Tibial nerve (tissue), 4 donors: ENCODE results near the gene ZNF519. TPM values are rescaled to one million over a fixed set of nuclear protein-coding genes. Genes with fewer than 3 reads are reported as not detected.
A peak's percentile ranks its signal among the peaks of the same experiment; 100 is the strongest.
"Not testable (repeated sequence)": the region's sequence is repeated elsewhere in the genome, so short reads cannot be mapped to it uniquely, and the experiment has no call there.

Source experiments
- DNase-seq, 2 donors: peaks; one replicate each; pipeline ENCODE4 v3.0.0-alpha.2; 2019; ENCODE audit warnings: low spot score in 2 of 2
- H3K27ac ChIP-seq, 4 donors: fragments of 200-600 bp; sonication (generic) in 3 of 4; one replicate each; pipeline ENCODE4 v1.5.1; 2017 to 2019; ENCODE audit warnings: mild to moderate bottlenecking in 1 of 4
- H3K27me3 ChIP-seq, 2 donors: fragments of 200-600 bp; sonication (generic) in 1 of 2; one replicate each; pipeline versions ENCODE4 v1.5.1 to v1.6.0; 2017 to 2019
- H3K36me3 ChIP-seq, 3 donors: fragments of 200-600 bp; sonication (generic); one replicate each; pipeline ENCODE4 v1.5.1; 2018 to 2019
- H3K4me1 ChIP-seq, 4 donors: fragments of 200-600 bp; sonication (generic) in 3 of 4; one replicate each; pipeline ENCODE4 v1.5.1; 2017 to 2019
- H3K4me3 ChIP-seq, 4 donors: fragments of 200-600 bp; sonication (generic) in 3 of 4; one replicate each; pipeline ENCODE4 v1.5.1; 2017 to 2019; ENCODE audit warnings: mild to moderate bottlenecking in 1 of 4, moderate library complexity in 1 of 4
- H3K9me3 ChIP-seq, 4 donors: fragments of 200-600 bp; sonication (generic) in 3 of 4; one replicate each; pipeline ENCODE4 v1.5.1; 2017 to 2019
- EP300 ChIP-seq, 2 donors: sonication (generic); formaldehyde crosslinking; IDR thresholded peaks; one replicate each; pipeline ENCODE4 v1.6.1; 2017; ENCODE audit warnings: antibody characterized with exemption in 2 of 2, mild to moderate bottlenecking in 1 of 2
- POLR2A ChIP-seq, 2 donors: fragments of 450-650 bp; IDR thresholded peaks; one replicate each; pipeline ENCODE4 v1.6.1; 2017; ENCODE audit warnings: antibody characterized with exemption in 2 of 2, mild to moderate bottlenecking in 2 of 2, moderate library complexity in 2 of 2
- WGBS, 2 donors: methylation state at CpG; one replicate each; pipeline ENCODE4 v1.1.5; 2018; 5-methylcytosine and 5-hydroxymethylcytosine counted together
- total RNA-seq, 4 donors: library from RNA; depleted of rRNA; stranded (reverse); fragments of >200 nt; gene quantifications; one replicate each; pipeline ENCODE4 v1.1.0, GENCODE V29; 2016
- TF ChIP-seq, protein P1 (sequence below), 5 experiments: fragments of 200-600 bp in 3 of 5; fragments of 450-650 bp in 2 of 5; sonication (generic) in 3 of 5; IDR thresholded peaks; one replicate each; pipeline ENCODE4 v1.5.1; 2016 to 2019; ENCODE audit warnings: antibody characterized with exemption in 5 of 5, mild to moderate bottlenecking in 3 of 5, moderate library complexity in 2 of 5

The ZNF519 gene
- total RNA-seq, result 10 to 100 TPM in 2 of 4 donors, 1 to 10 TPM in 2; 3.0 to 11.4 (median 9.5) TPM

- not testable (repeated sequence) for H3K36me3 ChIP-seq, H3K27me3 ChIP-seq, H3K9me3 ChIP-seq
- peak; percentile 89 to 93 for DNase-seq
- peak within 1 kb of the TSS; percentile 38 to 68 (median 64) for H3K4me3 ChIP-seq
- 0 to 2% methylated on average over 7 to 17 of the region's 20 CpGs for WGBS, 2 donors
- TF ChIP-seq EP300 (IDR thresholded peaks at IDR 0.05), result peak in 1 of 2 donors; percentile 26
- H3K27ac ChIP-seq, result peak within 1 kb of the TSS in 3 of 4 donors; percentile 59 to 79 (median 71)
- H3K4me1 ChIP-seq, result peaks cover 0 to 12% (median 0%) of the 10 kb centered on the region in 4 donors
Measured at GRCh38 chr18:14132271-14132700, at the start of gene ZNF519. Gene ZNF519 (minus strand): TSS chr18:14132435. CDS start chr18:14132277, 158 bp downstream.

DNA sequence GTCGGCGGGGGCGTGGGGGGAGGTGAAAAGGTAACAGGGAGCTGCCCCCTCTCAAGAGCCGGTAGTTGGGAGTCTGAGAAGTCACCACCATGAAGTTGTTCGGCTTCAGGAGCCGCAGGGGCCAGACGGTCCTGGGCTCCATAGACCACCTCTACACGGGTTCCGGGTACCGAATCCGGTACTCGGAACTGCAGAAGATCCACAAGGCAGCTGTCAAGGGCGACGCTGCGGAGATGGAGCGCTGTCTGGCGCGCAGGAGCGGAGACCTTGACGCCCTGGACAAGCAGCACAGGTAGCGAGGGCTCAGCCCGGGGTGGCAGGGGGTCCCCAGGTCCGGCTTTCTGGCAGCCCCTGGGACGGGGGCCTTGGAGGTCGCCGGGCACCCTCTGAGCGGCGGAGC is 47.1 kb upstream of the ZNF519 start:
- Histone ChIP-seq H3K27ac (no peak overlapping the region), H3K36me3 (no peaks in the 10 kb centered on the region), H3K9me3 (no peaks in the 10 kb centered on the region), H3K4me1 (no peaks in the 10 kb centered on the region), H3K4me3 (peak overlapping the region in 3 of 4 donors; percentile 21 to 53 (median 52)), H3K27me3 (no peaks in the 10 kb centered on the region)
- 41 to 47% methylated on average over 16 to 24 of the region's 28 CpGs for WGBS, 2 donors
- no peak for TF ChIP-seq POLR2A (IDR thresholded peaks at IDR 0.05)
- TF ChIP-seq, protein P1, sequence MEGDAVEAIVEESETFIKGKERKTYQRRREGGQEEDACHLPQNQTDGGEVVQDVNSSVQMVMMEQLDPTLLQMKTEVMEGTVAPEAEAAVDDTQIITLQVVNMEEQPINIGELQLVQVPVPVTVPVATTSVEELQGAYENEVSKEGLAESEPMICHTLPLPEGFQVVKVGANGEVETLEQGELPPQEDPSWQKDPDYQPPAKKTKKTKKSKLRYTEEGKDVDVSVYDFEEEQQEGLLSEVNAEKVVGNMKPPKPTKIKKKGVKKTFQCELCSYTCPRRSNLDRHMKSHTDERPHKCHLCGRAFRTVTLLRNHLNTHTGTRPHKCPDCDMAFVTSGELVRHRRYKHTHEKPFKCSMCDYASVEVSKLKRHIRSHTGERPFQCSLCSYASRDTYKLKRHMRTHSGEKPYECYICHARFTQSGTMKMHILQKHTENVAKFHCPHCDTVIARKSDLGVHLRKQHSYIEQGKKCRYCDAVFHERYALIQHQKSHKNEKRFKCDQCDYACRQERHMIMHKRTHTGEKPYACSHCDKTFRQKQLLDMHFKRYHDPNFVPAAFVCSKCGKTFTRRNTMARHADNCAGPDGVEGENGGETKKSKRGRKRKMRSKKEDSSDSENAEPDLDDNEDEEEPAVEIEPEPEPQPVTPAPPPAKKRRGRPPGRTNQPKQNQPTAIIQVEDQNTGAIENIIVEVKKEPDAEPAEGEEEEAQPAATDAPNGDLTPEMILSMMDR (IDR thresholded peaks at IDR 0.05), result no peak
- no peak for TF ChIP-seq EP300 (IDR thresholded peaks at IDR 0.05)
- no peak for DNase-seq

GRCh38 chr18:14178321-14179196 is 46.3 kb upstream of the ZNF519 start:
- not testable (repeated sequence) for H3K36me3 ChIP-seq, H3K27ac ChIP-seq, DNase-seq, H3K4me1 ChIP-seq, H3K9me3 ChIP-seq, H3K27me3 ChIP-seq
- 45 to 81% methylated on average over 19 to 57 of the region's 61 CpGs for WGBS, 2 donors
- H3K4me3 ChIP-seq, result peak overlapping the region; percentile 21 to 53 (median 40)
- TF ChIP-seq, protein P1 (IDR thresholded peaks at IDR 0.05), result peak in 3 of 5 experiments; percentile 32 to 60 (median 40)

- not testable (repeated sequence) for H3K27me3 ChIP-seq, H3K36me3 ChIP-seq, DNase-seq, H3K4me1 ChIP-seq, H3K9me3 ChIP-seq, H3K4me3 ChIP-seq, H3K27ac ChIP-seq
- WGBS, 2 donors, result 94 to 97% methylated on average over 21 to 41 of the region's 48 CpGs
Measured at GRCh38 chr18:14177540-14178320, 45.5 kb upstream of the ZNF519 start.

GRCh38 chr18:14175404-14175803 is 43.2 kb upstream of the ZNF519 start:
- DNase-seq, H3K27ac ChIP-seq, H3K36me3 ChIP-seq, H3K4me1 ChIP-seq, H3K27me3 ChIP-seq, H3K4me3 ChIP-seq, H3K9me3 ChIP-seq: not testable (repeated sequence)
- WGBS, 2 donors, result 88 to 90% methylated on average over 6 of the region's 6 CpGs

DNA sequence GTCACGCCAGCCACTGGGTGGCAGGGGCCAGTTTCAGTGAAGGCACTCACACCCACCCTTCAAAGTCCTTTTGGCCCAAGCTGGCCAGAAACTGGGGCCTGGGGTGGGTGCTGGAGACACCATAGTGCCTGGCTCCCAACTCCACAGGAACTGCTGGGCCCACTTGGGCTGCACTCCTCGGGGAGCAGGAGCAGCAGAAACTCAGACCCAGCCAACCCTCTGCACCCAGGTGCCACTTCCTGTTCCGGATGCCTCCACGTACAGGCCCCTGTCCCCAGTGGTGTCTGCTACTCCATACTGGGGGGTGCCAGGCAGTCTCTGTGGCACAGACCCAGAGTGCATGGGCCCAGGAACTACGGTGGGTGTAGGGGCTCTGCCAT is 42.5 kb upstream of the ZNF519 start:
- H3K9me3 ChIP-seq, result no peaks in the 10 kb centered on the region
- no peaks in the 10 kb centered on the region for H3K36me3 ChIP-seq
- no peaks in the 10 kb centered on the region for H3K4me1 ChIP-seq
- 84 to 87% methylated on average over 5 of the region's 5 CpGs for WGBS, 2 donors
- TF ChIP-seq EP300 (IDR thresholded peaks at IDR 0.05) (no peak), POLR2A (IDR thresholded peaks at IDR 0.05) (no peak)
- TF ChIP-seq, protein P1 (IDR thresholded peaks at IDR 0.05), result no peak
- DNase-seq, result no peak
- H3K4me3 ChIP-seq, result no peak overlapping the region
- H3K27ac ChIP-seq, result no peak overlapping the region
- H3K27me3 ChIP-seq, result no peaks in the 10 kb centered on the region

- not testable (repeated sequence) for H3K9me3 ChIP-seq, H3K4me3 ChIP-seq, H3K27ac ChIP-seq, DNase-seq, H3K36me3 ChIP-seq, H3K27me3 ChIP-seq, H3K4me1 ChIP-seq
- 71 to 75% methylated on average over 2 of the region's 7 CpGs for WGBS, 2 donors
Measured at GRCh38 chr18:14174002-14174705, 41.9 kb upstream of the ZNF519 start.

DNA sequence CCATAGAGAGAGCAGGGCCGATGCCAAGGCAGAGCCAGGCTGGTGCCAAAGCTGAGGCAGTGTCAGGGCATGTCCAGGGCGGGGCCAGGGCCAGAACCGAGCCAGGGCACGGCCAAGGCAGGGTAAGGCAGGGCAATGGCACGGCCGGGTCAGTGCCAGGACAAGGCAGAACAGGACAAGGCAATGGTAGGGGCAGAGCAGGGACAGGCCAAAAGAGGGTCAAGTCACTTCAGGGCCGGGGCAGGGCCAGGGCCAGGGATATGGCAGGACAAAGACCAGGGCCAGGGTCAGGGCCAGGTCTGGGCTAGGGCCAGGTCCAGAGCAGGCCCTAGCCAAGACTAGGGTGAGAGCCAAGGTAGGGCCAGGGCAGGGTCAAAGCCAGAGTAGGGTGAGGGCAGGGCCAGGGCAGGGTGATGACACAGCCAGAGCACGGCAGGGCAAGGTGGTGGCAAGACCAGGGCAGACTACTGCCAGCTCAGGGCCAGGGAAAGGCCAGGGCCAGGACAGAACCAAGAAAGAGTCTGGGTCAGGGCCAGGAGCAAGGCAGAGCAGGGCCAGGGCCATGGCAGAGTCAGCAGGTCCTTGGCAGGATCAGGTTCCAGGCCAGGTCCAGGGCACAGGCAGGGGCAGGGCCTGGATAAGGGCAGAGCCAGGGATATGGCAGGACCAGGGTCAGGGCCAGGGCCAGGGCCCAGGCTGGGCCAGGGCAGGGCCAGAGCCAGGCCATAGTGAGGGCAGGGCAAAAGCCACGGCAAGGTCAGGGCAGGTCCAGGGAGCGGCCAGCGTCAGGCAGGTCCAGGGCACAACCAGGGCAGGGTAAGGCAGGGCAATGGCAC is 41.1 kb upstream of the ZNF519 start:
- not testable (repeated sequence) for H3K27ac ChIP-seq, H3K9me3 ChIP-seq, H3K36me3 ChIP-seq, H3K4me1 ChIP-seq, H3K4me3 ChIP-seq, H3K27me3 ChIP-seq, DNase-seq
- WGBS, 2 donors, result 83 to 91% methylated on average over 11 of the region's 11 CpGs
